MM.1S (cell line): ENCODE measurements around the gene SACS.

Source experiments
- DNase-seq: peaks from one replicate; pipeline ENCODE4 v3.0.0-alpha.2; 2015
- H2AFZ ChIP-seq: fragments of 300-600 bp; sonication (generic); 2 replicates; pipeline ENCODE4 v1.6.0; 2016; ENCODE audit warnings: antibody characterized with exemption, low read length
- H3F3A ChIP-seq: fragments of 300-600 bp; sonication (generic); 2 replicates; pipeline ENCODE4 v1.6.1; 2016; ENCODE audit warnings: mild to moderate bottlenecking, antibody characterized with exemption, low read length, moderate library complexity, mixed read lengths; ENCODE audit not compliant: insufficient read depth
- H3K27ac ChIP-seq: fragments of 300-600 bp; sonication (generic); 2 replicates; pipeline ENCODE4 v1.5.1; 2016; ENCODE audit warnings: mild to moderate bottlenecking, low read length
- H3K27me3 ChIP-seq: fragments of 300-600 bp; sonication (generic); replicated peaks from 2 replicates; pipeline ENCODE4 v1.6.0; 2016; ENCODE audit warnings: low read length; ENCODE audit not compliant: insufficient read depth
- H3K36me3 ChIP-seq: fragments of 300-600 bp; sonication (generic); replicated peaks from 2 replicates; pipeline ENCODE4 v1.6.1; 2016; ENCODE audit warnings: mild to moderate bottlenecking, low read length, mixed read lengths; ENCODE audit not compliant: insufficient read depth
- H3K4me1 ChIP-seq: fragments of 300-600 bp; sonication (generic); 2 replicates; pipeline ENCODE4 v1.6.1; 2016; ENCODE audit warnings: low read length, mixed read lengths
- H3K4me2 ChIP-seq: fragments of 300-600 bp; sonication (generic); 2 replicates; pipeline ENCODE4 v1.6.0; 2016; ENCODE audit warnings: low read depth, low read length
- H3K4me3 ChIP-seq: fragments of 300-600 bp; sonication (generic); 2 replicates; pipeline ENCODE4 v1.5.1; 2016; ENCODE audit warnings: low read length, mixed read lengths
- H3K79me2 ChIP-seq: fragments of 300-600 bp; sonication (generic); 2 replicates; pipeline ENCODE4 v1.6.1; 2016; ENCODE audit warnings: mixed run types, low read length, mixed read lengths
- H3K9ac ChIP-seq: fragments of 300-600 bp; sonication (generic); 2 replicates; pipeline ENCODE4 v1.6.1; 2016; ENCODE audit warnings: low read length, mixed read lengths
- H3K9me2 ChIP-seq: fragments of 300-600 bp; sonication (generic); replicated peaks from 2 replicates; pipeline ENCODE4 v1.6.1; 2016; ENCODE audit warnings: mild to moderate bottlenecking, low read length, mixed read lengths; ENCODE audit not compliant: insufficient read depth
- H3K9me3 ChIP-seq: fragments of 300-600 bp; sonication (generic); replicated peaks from 2 replicates; pipeline ENCODE4 v1.6.1; 2016; ENCODE audit warnings: mild to moderate bottlenecking, low read length, mixed read lengths; ENCODE audit not compliant: insufficient read depth
- H4K20me1 ChIP-seq: fragments of 300-600 bp; sonication (generic); 2 replicates; pipeline ENCODE4 v1.6.1; 2016; ENCODE audit warnings: mild to moderate bottlenecking, low read length, moderate library complexity, mixed read lengths; ENCODE audit not compliant: insufficient read depth
- CTCF ChIP-seq: fragments of 300-600 bp; sonication (generic); IDR thresholded peaks from 2 replicates; pipeline ENCODE4 v1.5.1; 2016; ENCODE audit warnings: antibody characterized with exemption, low read length, mixed read lengths
- EZH2 ChIP-seq: fragments of 300-600 bp; sonication (generic); optimal IDR thresholded peaks from 2 replicates; pipeline ENCODE3; 2017; ENCODE audit warnings: low read depth, mild to moderate bottlenecking, antibody characterized with exemption, low read length, mixed read lengths
- EZH2phosphoT487 ChIP-seq: fragments of 300-600 bp; sonication (generic); IDR thresholded peaks from 2 replicates; pipeline ENCODE4 v1.6.1; 2018; ENCODE audit warnings: antibody characterized with exemption, low read length

SACS gene

DNA sequence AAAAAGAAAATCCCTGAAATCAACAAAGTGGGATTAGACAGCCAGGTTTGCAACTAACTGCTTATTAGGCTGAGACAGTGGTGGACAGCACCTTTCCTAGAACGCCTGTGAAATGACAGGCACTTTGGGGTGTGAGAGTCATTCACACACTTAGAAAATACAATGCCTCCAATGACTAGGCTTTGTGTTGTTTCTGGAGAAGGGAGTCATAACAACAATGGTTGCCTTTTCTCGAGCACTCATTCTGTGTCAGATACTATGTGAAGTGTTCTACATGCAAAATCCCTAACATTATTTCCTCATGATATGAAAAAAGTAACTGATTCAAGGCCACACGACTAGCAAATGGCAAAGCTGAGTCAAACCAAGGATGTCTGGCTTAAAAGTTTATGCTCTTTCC lies 41.2 kb downstream of the SACS start:
- Histone ChIP-seq H3K79me2 (no peaks in the 10 kb centered on the region), H3F3A (no peaks in the 10 kb centered on the region), H3K4me2 (no peak overlapping the region)

GRCh38 chr13:23391752-23392151 lies 41.8 kb downstream of the SACS start:
- Histone ChIP-seq H3F3A (no peaks in the 10 kb centered on the region), H3K4me3 (no peak overlapping the region), H4K20me1 (no peaks in the 10 kb centered on the region), H3K9me2 (no peaks in the 10 kb centered on the region), H3K4me1 (no peaks in the 10 kb centered on the region), H2AFZ (no peak overlapping the region), H3K36me3 (no peaks in the 10 kb centered on the region), H3K4me2 (no peak overlapping the region), H3K9me3 (no peaks in the 10 kb centered on the region), H3K9ac (no peak overlapping the region), H3K27me3 (no peaks in the 10 kb centered on the region), H3K79me2 (no peaks in the 10 kb centered on the region), H3K27ac (no peak overlapping the region)
- TF ChIP-seq EZH2, result no peak
- TF ChIP-seq CTCF, result no peak
- no peak for TF ChIP-seq EZH2phosphoT487
- no peak for DNase-seq

More for the DNA sequence above, 41.2 kb downstream of the SACS start:
- H3K27ac ChIP-seq, result no peak overlapping the region
- H3K4me1 ChIP-seq, result no peaks in the 10 kb centered on the region
- H3K9me2 ChIP-seq, result no peaks in the 10 kb centered on the region
- H3K4me3 ChIP-seq, result no peak overlapping the region
- no peak for DNase-seq
- no peaks in the 10 kb centered on the region for H4K20me1 ChIP-seq
- TF ChIP-seq CTCF, result no peak
- H3K36me3 ChIP-seq, result no peaks in the 10 kb centered on the region
- H3K9me3 ChIP-seq, result no peaks in the 10 kb centered on the region
- no peak overlapping the region for H3K9ac ChIP-seq
- H2AFZ ChIP-seq, result no peak overlapping the region
- no peaks in the 10 kb centered on the region for H3K27me3 ChIP-seq

DNA sequence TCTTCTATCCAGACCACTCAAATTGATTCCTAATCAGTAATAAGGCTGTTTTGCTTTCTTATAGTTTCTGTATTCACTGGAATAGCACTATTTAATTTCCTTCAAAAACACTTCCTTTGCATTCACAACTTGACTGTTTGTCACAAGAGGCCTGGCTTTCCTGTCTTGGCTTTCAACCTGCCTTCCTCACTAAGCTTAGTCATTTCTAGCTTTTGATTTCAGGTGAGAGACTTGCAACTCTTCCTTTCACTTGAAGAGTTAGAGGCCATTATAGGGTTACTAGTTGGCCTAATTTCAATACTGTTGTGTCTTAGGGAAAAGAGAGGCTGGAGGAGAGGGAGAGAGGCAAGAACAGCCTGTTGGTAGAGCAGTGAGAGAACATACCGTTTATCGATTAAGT lies 47.0 kb downstream of the SACS start:
- H2AFZ ChIP-seq, result no peak overlapping the region
- no peak for DNase-seq
- H3K4me2 ChIP-seq, result no peak overlapping the region
- H3K4me3 ChIP-seq, result no peak overlapping the region
- H3F3A ChIP-seq, result no peaks in the 10 kb centered on the region
- H3K4me1 ChIP-seq, result no peaks in the 10 kb centered on the region
- no peak overlapping the region for H3K27ac ChIP-seq
- no peaks in the 10 kb centered on the region for H3K79me2 ChIP-seq
- no peak for TF ChIP-seq CTCF
- no peak for TF ChIP-seq EZH2
- no peak for TF ChIP-seq EZH2phosphoT487
- H3K36me3 ChIP-seq, result no peaks in the 10 kb centered on the region
- H4K20me1 ChIP-seq, result no peaks in the 10 kb centered on the region
- H3K9me2 ChIP-seq, result no peaks in the 10 kb centered on the region
- no peaks in the 10 kb centered on the region for H3K9me3 ChIP-seq
- no peak overlapping the region for H3K9ac ChIP-seq
- H3K27me3 ChIP-seq, result no peaks in the 10 kb centered on the region

DNA sequence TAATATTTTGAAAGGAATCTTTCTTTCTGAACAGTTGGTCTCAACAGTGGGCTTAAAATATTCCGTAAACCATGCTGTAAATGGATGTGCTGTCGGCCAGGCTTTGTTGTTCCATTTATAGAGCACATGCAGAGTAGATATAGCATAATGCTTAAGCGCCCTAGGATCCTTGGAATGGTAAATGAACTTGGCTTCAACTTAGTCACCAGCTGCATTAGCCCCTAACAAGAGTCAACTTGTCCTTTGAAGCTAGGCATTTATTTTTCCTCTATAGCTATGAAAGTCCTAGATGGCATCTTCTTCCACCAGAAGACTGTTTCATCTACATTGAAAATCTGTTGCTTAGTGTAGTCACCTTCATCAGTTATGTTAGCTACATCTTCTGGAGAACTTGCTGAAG lies 47.6 kb downstream of the SACS start:
- no peaks in the 10 kb centered on the region for H3F3A ChIP-seq
- H3K4me2 ChIP-seq, result no peak overlapping the region
- no peak overlapping the region for H3K27ac ChIP-seq

More for the DNA sequence above, 47.6 kb downstream of the SACS start:
- Histone ChIP-seq H3K9ac (no peak overlapping the region), H3K36me3 (no peaks in the 10 kb centered on the region), H2AFZ (no peak overlapping the region), H4K20me1 (no peaks in the 10 kb centered on the region), H3K9me3 (no peaks in the 10 kb centered on the region), H3K4me3 (no peak overlapping the region), H3K4me1 (no peaks in the 10 kb centered on the region), H3K79me2 (no peaks in the 10 kb centered on the region), H3K27me3 (no peaks in the 10 kb centered on the region), H3K9me2 (no peaks in the 10 kb centered on the region)
- no peak for DNase-seq
- TF ChIP-seq EZH2, result no peak
- TF ChIP-seq EZH2phosphoT487, result no peak
- no peak for TF ChIP-seq CTCF
